WTC11 (cell line): ENCODE results near the gene WNT10A.

ENCODE experiments used
- ATF2 ChIP-seq: sonication (generic); formaldehyde crosslinking; IDR thresholded peaks from 2 replicates; pipeline ENCODE4 v1.8.1; 2022; ENCODE audit warnings: low read depth, missing genetic modification reagents, borderline replicate concordance
- IRF2 ChIP-seq: sonication (generic); formaldehyde crosslinking; IDR thresholded peaks from 2 replicates; pipeline ENCODE4 v1.8.0; 2022; ENCODE audit warnings: low read depth, missing genetic modification reagents, borderline replicate concordance
- NR1H2 ChIP-seq: sonication (generic); formaldehyde crosslinking; IDR thresholded peaks from 2 replicates; pipeline ENCODE4 v1.9.0; 2021; ENCODE audit warnings: mild to moderate bottlenecking, moderate library complexity, missing genetic modification reagents
- NR3C1 ChIP-seq: sonication (generic); formaldehyde crosslinking; conservative IDR thresholded peaks from 2 replicates; pipeline ENCODE4 v1.8.1; 2023; ENCODE audit warnings: low read depth, mild to moderate bottlenecking, missing genetic modification reagents
- SP1 ChIP-seq: sonication (generic); formaldehyde crosslinking; conservative IDR thresholded peaks from 2 replicates; pipeline ENCODE4 v1.8.1; 2022; ENCODE audit warnings: missing genetic modification reagents
- TEAD4 ChIP-seq: sonication (generic); formaldehyde crosslinking; IDR thresholded peaks from 2 replicates; pipeline ENCODE4 v1.8.0; 2022; ENCODE audit warnings: mild to moderate bottlenecking, missing genetic modification reagents
- USF1 ChIP-seq: sonication (generic); formaldehyde crosslinking; IDR thresholded peaks from 2 replicates; pipeline ENCODE4 v1.8.0; 2022; ENCODE audit warnings: mild to moderate bottlenecking, missing genetic modification reagents
- USF2 ChIP-seq: sonication (generic); formaldehyde crosslinking; IDR thresholded peaks from 2 replicates; pipeline ENCODE4 v1.8.1; 2023; ENCODE audit warnings: mild to moderate bottlenecking, missing genetic modification reagents, moderate library complexity
- ZNF121 ChIP-seq: sonication (generic); formaldehyde crosslinking; IDR thresholded peaks from 2 replicates; pipeline ENCODE4 v1.8.0; 2023; ENCODE audit warnings: missing genetic modification reagents
- TF ChIP-seq, protein P1 (sequence below): sonication (generic); formaldehyde crosslinking; IDR thresholded peaks from 2 replicates; pipeline ENCODE4 v1.8.1; 2023; ENCODE audit warnings: mild to moderate bottlenecking, missing genetic modification reagents
- TF ChIP-seq, protein P2 (sequence below): sonication (generic); formaldehyde crosslinking; IDR thresholded peaks from 2 replicates; pipeline ENCODE4 v1.8.1; 2023; ENCODE audit warnings: mild to moderate bottlenecking, missing genetic modification reagents
- TF ChIP-seq, protein P3 (sequence below): fragments of 200-600 bp; IDR thresholded peaks from 2 replicates; pipeline ENCODE4 v1.8.0; 2022; ENCODE audit warnings: antibody characterized with exemption
- TF ChIP-seq, protein P4 (sequence below): sonication (generic); formaldehyde crosslinking; IDR thresholded peaks from 2 replicates; pipeline ENCODE4 v1.8.0; 2023; ENCODE audit warnings: mild to moderate bottlenecking, missing genetic modification reagents
- TF ChIP-seq, protein P5 (sequence below): sonication (generic); formaldehyde crosslinking; IDR thresholded peaks from 2 replicates; pipeline ENCODE4 v1.8.0; 2022; ENCODE audit warnings: mild to moderate bottlenecking, missing genetic modification reagents

- TF ChIP-seq NR1H2 (CRISPR knock-in tag) (no peak), USF2 (CRISPR knock-in tag) (no peak), USF1 (CRISPR knock-in tag) (no peak), TEAD4 (CRISPR knock-in tag) (no peak), NR3C1 (no peak), IRF2 (CRISPR knock-in tag) (no peak), ZNF121 (CRISPR knock-in tag) (no peak), SP1 (CRISPR knock-in tag) (no peak), ATF2 (no peak)
- TF ChIP-seq, protein P1, sequence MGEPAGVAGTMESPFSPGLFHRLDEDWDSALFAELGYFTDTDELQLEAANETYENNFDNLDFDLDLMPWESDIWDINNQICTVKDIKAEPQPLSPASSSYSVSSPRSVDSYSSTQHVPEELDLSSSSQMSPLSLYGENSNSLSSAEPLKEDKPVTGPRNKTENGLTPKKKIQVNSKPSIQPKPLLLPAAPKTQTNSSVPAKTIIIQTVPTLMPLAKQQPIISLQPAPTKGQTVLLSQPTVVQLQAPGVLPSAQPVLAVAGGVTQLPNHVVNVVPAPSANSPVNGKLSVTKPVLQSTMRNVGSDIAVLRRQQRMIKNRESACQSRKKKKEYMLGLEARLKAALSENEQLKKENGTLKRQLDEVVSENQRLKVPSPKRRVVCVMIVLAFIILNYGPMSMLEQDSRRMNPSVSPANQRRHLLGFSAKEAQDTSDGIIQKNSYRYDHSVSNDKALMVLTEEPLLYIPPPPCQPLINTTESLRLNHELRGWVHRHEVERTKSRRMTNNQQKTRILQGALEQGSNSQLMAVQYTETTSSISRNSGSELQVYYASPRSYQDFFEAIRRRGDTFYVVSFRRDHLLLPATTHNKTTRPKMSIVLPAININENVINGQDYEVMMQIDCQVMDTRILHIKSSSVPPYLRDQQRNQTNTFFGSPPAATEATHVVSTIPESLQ (CRISPR knock-in tag), result no peak
- TF ChIP-seq, protein P2, sequence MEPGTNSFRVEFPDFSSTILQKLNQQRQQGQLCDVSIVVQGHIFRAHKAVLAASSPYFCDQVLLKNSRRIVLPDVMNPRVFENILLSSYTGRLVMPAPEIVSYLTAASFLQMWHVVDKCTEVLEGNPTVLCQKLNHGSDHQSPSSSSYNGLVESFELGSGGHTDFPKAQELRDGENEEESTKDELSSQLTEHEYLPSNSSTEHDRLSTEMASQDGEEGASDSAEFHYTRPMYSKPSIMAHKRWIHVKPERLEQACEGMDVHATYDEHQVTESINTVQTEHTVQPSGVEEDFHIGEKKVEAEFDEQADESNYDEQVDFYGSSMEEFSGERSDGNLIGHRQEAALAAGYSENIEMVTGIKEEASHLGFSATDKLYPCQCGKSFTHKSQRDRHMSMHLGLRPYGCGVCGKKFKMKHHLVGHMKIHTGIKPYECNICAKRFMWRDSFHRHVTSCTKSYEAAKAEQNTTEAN, result no peak
- TF ChIP-seq, protein P3, sequence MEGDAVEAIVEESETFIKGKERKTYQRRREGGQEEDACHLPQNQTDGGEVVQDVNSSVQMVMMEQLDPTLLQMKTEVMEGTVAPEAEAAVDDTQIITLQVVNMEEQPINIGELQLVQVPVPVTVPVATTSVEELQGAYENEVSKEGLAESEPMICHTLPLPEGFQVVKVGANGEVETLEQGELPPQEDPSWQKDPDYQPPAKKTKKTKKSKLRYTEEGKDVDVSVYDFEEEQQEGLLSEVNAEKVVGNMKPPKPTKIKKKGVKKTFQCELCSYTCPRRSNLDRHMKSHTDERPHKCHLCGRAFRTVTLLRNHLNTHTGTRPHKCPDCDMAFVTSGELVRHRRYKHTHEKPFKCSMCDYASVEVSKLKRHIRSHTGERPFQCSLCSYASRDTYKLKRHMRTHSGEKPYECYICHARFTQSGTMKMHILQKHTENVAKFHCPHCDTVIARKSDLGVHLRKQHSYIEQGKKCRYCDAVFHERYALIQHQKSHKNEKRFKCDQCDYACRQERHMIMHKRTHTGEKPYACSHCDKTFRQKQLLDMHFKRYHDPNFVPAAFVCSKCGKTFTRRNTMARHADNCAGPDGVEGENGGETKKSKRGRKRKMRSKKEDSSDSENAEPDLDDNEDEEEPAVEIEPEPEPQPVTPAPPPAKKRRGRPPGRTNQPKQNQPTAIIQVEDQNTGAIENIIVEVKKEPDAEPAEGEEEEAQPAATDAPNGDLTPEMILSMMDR, result no peak
- TF ChIP-seq, protein P4, sequence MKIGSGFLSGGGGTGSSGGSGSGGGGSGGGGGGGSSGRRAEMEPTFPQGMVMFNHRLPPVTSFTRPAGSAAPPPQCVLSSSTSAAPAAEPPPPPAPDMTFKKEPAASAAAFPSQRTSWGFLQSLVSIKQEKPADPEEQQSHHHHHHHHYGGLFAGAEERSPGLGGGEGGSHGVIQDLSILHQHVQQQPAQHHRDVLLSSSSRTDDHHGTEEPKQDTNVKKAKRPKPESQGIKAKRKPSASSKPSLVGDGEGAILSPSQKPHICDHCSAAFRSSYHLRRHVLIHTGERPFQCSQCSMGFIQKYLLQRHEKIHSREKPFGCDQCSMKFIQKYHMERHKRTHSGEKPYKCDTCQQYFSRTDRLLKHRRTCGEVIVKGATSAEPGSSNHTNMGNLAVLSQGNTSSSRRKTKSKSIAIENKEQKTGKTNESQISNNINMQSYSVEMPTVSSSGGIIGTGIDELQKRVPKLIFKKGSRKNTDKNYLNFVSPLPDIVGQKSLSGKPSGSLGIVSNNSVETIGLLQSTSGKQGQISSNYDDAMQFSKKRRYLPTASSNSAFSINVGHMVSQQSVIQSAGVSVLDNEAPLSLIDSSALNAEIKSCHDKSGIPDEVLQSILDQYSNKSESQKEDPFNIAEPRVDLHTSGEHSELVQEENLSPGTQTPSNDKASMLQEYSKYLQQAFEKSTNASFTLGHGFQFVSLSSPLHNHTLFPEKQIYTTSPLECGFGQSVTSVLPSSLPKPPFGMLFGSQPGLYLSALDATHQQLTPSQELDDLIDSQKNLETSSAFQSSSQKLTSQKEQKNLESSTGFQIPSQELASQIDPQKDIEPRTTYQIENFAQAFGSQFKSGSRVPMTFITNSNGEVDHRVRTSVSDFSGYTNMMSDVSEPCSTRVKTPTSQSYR (CRISPR knock-in tag), result no peak
- TF ChIP-seq, protein P5, sequence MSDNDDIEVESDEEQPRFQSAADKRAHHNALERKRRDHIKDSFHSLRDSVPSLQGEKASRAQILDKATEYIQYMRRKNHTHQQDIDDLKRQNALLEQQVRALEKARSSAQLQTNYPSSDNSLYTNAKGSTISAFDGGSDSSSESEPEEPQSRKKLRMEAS (CRISPR knock-in tag), result no peak
Observed at GRCh38 chr2:218863021-218863520, 17.6 kb upstream of the WNT10A start.
